CD14-positive monocyte (primary cell): ENCODE results near the gene THSD8. TPM values are rescaled to one million over a fixed set of nuclear protein-coding genes. Genes with fewer than 3 reads are reported as not detected.
"Not testable (repeated sequence)": the region's sequence is repeated elsewhere in the genome, so short reads cannot be mapped to it uniquely, and the experiment has no call there.

Source experiments
- DNase-seq, 3 donors: peaks; one replicate each; pipeline ENCODE4 v3.0.0-alpha.2; 2011 to 2022
- H2AFZ ChIP-seq: 2 replicates; pipeline ENCODE4 v1.6.0; 2012; ENCODE audit warnings: mild to moderate bottlenecking, low read depth, low read length, inconsistent platforms; ENCODE audit not compliant: insufficient read depth, poor library complexity, severe bottlenecking
- H3K27ac ChIP-seq, 2 donors: 1 replicate in 1 of 2; 2 replicates in 1 of 2; pipeline ENCODE4 v1.5.1; 2012 to 2013; ENCODE audit warnings: low read length in 2 of 2, control low read depth in 1 of 2, inconsistent platforms in 1 of 2, low read depth in 1 of 2, mild to moderate bottlenecking in 1 of 2
- H3K27me3 ChIP-seq, 2 donors: one replicate each; pipeline versions ENCODE4 v1.6.0 to v1.6.1; 2011 to 2013; ENCODE audit warnings: low read length in 2 of 2; ENCODE audit not compliant: control insufficient read depth in 2 of 2, insufficient read depth in 2 of 2
- H3K36me3 ChIP-seq, 2 donors: replicated peaks in 1 of 2; 1 replicate in 1 of 2; 2 replicates in 1 of 2; pipeline versions ENCODE4 v1.5.1 to v1.6.1; 2012 to 2013; ENCODE audit warnings: low read length in 2 of 2, control low read depth in 1 of 2, inconsistent platforms in 1 of 2, mild to moderate bottlenecking in 1 of 2; ENCODE audit not compliant: insufficient read depth in 2 of 2, control insufficient read depth in 1 of 2
- H3K4me1 ChIP-seq, 2 donors: 1 replicate in 1 of 2; 2 replicates in 1 of 2; pipeline versions ENCODE4 v1.5.1 to v1.6.1; 2012 to 2013; ENCODE audit warnings: low read length in 2 of 2, control low read depth in 1 of 2, inconsistent platforms in 1 of 2, mild to moderate bottlenecking in 1 of 2, moderate library complexity in 1 of 2; ENCODE audit not compliant: insufficient read depth in 2 of 2, control insufficient read depth in 1 of 2
- H3K4me2 ChIP-seq: replicated peaks from 2 replicates; pipeline ENCODE3; 2012; ENCODE audit warnings: low read length, moderate library complexity, mild to moderate bottlenecking; ENCODE audit not compliant: poor library complexity, severe bottlenecking; ENCODE audit errors: extremely low read depth
- H3K4me3 ChIP-seq, 3 experiments: fragments of 200-600 bp in 1 of 3; sonication (generic) in 1 of 3; replicated peaks in 1 of 3; 1 replicate in 2 of 3; 2 replicates in 1 of 3; pipeline ENCODE4 v1.5.1; 2011 to 2013; ENCODE audit warnings: low read length in 3 of 3, mild to moderate bottlenecking in 3 of 3, control low read depth in 2 of 3, low read depth in 2 of 3, inconsistent platforms in 1 of 3, moderate library complexity in 1 of 3
- H3K79me2 ChIP-seq: 2 replicates; pipeline ENCODE4 v1.6.0; 2012; ENCODE audit warnings: mild to moderate bottlenecking, control low read depth, inconsistent platforms, low read length, moderate library complexity; ENCODE audit not compliant: insufficient read depth
- H3K9ac ChIP-seq: 2 replicates; pipeline ENCODE4 v1.6.0; 2017; ENCODE audit warnings: low read length, mild to moderate bottlenecking; ENCODE audit not compliant: insufficient read depth, poor library complexity, severe bottlenecking
- H3K9me3 ChIP-seq, 2 donors: replicated peaks in 1 of 2; 1 replicate in 1 of 2; 2 replicates in 1 of 2; pipeline versions ENCODE4 v1.5.1 to v1.6.1; 2012 to 2013; ENCODE audit warnings: low read length in 2 of 2, control low read depth in 1 of 2; ENCODE audit not compliant: control insufficient read depth in 1 of 2, insufficient read depth in 1 of 2
- H4K20me1 ChIP-seq: 2 replicates; pipeline ENCODE4 v1.6.0; 2012; ENCODE audit warnings: mild to moderate bottlenecking, low read length, control low read depth, moderate library complexity; ENCODE audit not compliant: insufficient read depth
- H3K27ac Mint-ChIP-seq, 7 donors: one replicate each; pipeline ENCODE4 v1.8.0; 2020; ENCODE audit warnings: mild to moderate bottlenecking in 7 of 7, mixed read lengths in 7 of 7, moderate library complexity in 6 of 7, inconsistent platforms in 2 of 7
- H3K27me3 Mint-ChIP-seq, 3 donors: one replicate each; pipeline ENCODE4 v1.8.0; 2021 to 2022; ENCODE audit warnings: low read depth in 3 of 3, mild to moderate bottlenecking in 3 of 3, mixed read lengths in 3 of 3, moderate library complexity in 3 of 3, inconsistent platforms in 1 of 3
- H3K36me3 Mint-ChIP-seq, 2 donors: one replicate each; pipeline ENCODE4 v1.8.0; 2020; ENCODE audit warnings: mixed read lengths in 2 of 2, inconsistent platforms in 1 of 2, mild to moderate bottlenecking in 1 of 2
- H3K4me1 Mint-ChIP-seq: one replicate; pipeline ENCODE4 v1.8.0; 2020; ENCODE audit warnings: mild to moderate bottlenecking, mixed read lengths
- H3K4me3 Mint-ChIP-seq, 2 donors: one replicate each; pipeline ENCODE4 v1.8.0; 2020; ENCODE audit warnings: mild to moderate bottlenecking in 2 of 2, mixed read lengths in 2 of 2, moderate library complexity in 1 of 2
- H3K9me3 Mint-ChIP-seq, 7 donors: one replicate each; pipeline ENCODE4 v1.8.0; 2020 to 2022; ENCODE audit warnings: mixed read lengths in 7 of 7, mild to moderate bottlenecking in 6 of 7, moderate library complexity in 6 of 7, inconsistent platforms in 2 of 7
- WGBS: methylation state at CpG from one replicate; pipeline ENCODE4 v1.1.5; 2013; ENCODE audit warnings: missing lambda C conversion rate; ENCODE audit not compliant: insufficient coverage; 5-methylcytosine and 5-hydroxymethylcytosine counted together
- intact Hi-C, 2 donors: fragments of 100-400 bp; cut with micrococcal nuclease; formaldehyde crosslinking; loops; one replicate each; pipeline versions ENCODE4 v1.15.0 to v1.15.1; 2023
- polyA plus RNA-seq, 3 donors: library from polyadenylated mRNA; depleted of rRNA in 1 of 3; unstranded in 2 of 3; stranded (reverse) in 1 of 3; fragments of 300-500 nt in 2 of 3; fragments of >200 nt in 1 of 3; fragmentation: Illumina TruSeq in 2 of 3; gene quantifications; 1 replicate in 2 of 3; 2 replicates in 1 of 3; pipeline ENCODE4 v1.2.3, GENCODE V29; 2012 to 2021
- TF ChIP-seq, protein P1 (sequence below): fragments of 200-600 bp; IDR thresholded peaks from one replicate; pipeline ENCODE4 v1.8.0; 2022; ENCODE audit warnings: antibody characterized with exemption, mild to moderate bottlenecking

The THSD8 gene
- polyA plus RNA-seq, 3 donors = 4.0 TPM; not detected in 2

DNA sequence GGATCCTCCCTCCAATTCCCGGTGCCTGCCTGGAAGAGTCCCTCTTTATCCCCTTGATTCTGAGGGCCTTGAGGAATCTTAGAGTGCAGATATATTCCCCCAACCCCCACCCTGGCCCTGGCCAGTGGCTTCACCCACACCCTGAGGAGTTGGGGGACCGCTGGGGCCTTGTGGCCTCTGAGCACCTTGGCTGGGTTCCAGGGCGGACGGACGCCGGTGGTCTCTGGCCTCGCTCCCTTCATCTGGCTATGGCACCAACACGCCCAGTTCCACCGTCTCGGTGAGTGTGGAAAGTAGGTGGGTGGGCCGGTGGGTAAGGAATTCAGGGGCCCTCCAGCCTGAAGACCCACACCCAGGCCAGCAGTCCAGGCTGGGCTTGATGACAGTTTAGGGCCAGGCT, 41.5 kb downstream of the THSD8 start:
- Histone ChIP-seq H3K4me1 (peaks cover 26 to 32% of the 10 kb centered on the region in 2 donors), H3K27ac (no peak overlapping the region), H3K4me2 (no peak overlapping the region), H3K36me3 (no peaks in the 10 kb centered on the region), H2AFZ (no peak overlapping the region), H4K20me1 (no peaks in the 10 kb centered on the region), H3K4me3 (no peak overlapping the region), H3K9ac (no peak overlapping the region), H3K79me2 (no peaks in the 10 kb centered on the region), H3K9me3 (peaks cover 6 to 25% of the 10 kb centered on the region in 2 donors), H3K27me3 (peaks cover 31 to 63% of the 10 kb centered on the region in 2 donors)
- no peak overlapping the region for H3K4me3 Mint-ChIP-seq
- TF ChIP-seq, protein P1, sequence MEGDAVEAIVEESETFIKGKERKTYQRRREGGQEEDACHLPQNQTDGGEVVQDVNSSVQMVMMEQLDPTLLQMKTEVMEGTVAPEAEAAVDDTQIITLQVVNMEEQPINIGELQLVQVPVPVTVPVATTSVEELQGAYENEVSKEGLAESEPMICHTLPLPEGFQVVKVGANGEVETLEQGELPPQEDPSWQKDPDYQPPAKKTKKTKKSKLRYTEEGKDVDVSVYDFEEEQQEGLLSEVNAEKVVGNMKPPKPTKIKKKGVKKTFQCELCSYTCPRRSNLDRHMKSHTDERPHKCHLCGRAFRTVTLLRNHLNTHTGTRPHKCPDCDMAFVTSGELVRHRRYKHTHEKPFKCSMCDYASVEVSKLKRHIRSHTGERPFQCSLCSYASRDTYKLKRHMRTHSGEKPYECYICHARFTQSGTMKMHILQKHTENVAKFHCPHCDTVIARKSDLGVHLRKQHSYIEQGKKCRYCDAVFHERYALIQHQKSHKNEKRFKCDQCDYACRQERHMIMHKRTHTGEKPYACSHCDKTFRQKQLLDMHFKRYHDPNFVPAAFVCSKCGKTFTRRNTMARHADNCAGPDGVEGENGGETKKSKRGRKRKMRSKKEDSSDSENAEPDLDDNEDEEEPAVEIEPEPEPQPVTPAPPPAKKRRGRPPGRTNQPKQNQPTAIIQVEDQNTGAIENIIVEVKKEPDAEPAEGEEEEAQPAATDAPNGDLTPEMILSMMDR = no peak
- WGBS = 93% methylated on average over 10 of the region's 11 CpGs
- peaks cover 29% of the 10 kb centered on the region for H3K4me1 Mint-ChIP-seq
- DNase-seq = no peak
- peaks cover 2 to 5% of the 10 kb centered on the region in 2 donors for H3K36me3 Mint-ChIP-seq
- peaks cover 3 to 20% (median 16%) of the 10 kb centered on the region in 7 donors for H3K9me3 Mint-ChIP-seq
- no peak overlapping the region for H3K27ac Mint-ChIP-seq
- intact Hi-C loops = loop anchor here in 1 of 2 donors (5.0 kb wide), 1 partner anchor 36 kb away; the partner anchor contains the start of gene RNASEH2A
- H3K27me3 Mint-ChIP-seq = peaks cover 55 to 81% (median 61%) of the 10 kb centered on the region in 3 donors

DNA sequence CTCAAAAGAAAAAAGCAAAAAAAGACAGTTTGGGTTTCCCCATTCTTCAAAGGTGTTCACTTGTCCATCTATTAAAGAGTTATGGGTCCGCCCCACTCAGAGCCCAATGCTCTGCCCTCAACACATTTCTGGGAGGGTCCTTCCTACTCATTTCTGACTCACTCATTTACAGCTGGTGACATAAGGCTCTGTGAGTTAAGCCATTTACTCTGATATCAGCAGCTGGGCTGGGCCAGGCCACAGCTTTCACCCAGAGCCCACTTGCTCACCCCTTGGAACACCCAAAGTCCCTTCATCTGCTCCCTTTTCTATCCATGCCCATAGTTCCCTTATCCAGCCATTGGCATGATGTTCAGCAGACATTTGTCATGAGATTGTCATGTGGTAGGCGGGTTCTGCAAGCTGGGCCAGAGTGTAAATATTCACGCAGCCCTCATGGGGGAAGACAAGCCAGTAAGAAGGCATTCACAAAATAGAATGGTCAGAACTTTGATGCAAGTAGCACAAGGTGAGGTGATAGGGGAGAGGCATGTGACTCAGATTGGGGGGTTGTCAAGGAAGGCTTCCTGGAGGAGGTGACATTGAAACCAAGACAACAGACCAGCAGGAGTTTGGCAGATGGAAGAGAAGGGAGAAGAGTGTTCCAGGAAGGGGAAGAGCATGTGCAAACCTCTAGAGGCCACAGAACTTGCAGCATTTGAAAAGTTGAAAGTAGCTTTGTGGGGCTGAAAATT, 42.3 kb downstream of the THSD8 start:
- peaks cover 6 to 17% of the 10 kb centered on the region in 2 donors for H3K9me3 ChIP-seq
- Mint-ChIP-seq H3K4me3 (no peak overlapping the region), H3K4me1 (peaks cover 23% of the 10 kb centered on the region), H3K27me3 (peaks cover 48 to 72% (median 55%) of the 10 kb centered on the region in 3 donors), H3K36me3 (peaks cover 2 to 5% of the 10 kb centered on the region in 2 donors), H3K9me3 (peaks cover 3 to 18% (median 14%) of the 10 kb centered on the region in 7 donors), H3K27ac (peak overlapping the region in 1 of 7 donors; percentile 21)
- H4K20me1 ChIP-seq = no peaks in the 10 kb centered on the region
- no peaks in the 10 kb centered on the region for H3K36me3 ChIP-seq
- H3K27ac ChIP-seq = no peak overlapping the region
- no peak for DNase-seq
- H2AFZ ChIP-seq = no peak overlapping the region
- no peaks in the 10 kb centered on the region for H3K79me2 ChIP-seq
- peaks cover 24 to 54% of the 10 kb centered on the region in 2 donors for H3K27me3 ChIP-seq
- TF ChIP-seq, protein P1 = no peak
- no peak overlapping the region for H3K4me2 ChIP-seq
- 86% methylated on average over 3 of the region's 3 CpGs for WGBS
- no peak overlapping the region for H3K9ac ChIP-seq
- H3K4me1 ChIP-seq = peaks cover 19 to 23% of the 10 kb centered on the region in 2 donors
- no peak overlapping the region for H3K4me3 ChIP-seq
- intact Hi-C loops = loop anchor here in 1 of 2 donors (5.0 kb wide), 1 partner anchor 37 kb away; the partner anchor contains the start of gene RNASEH2A

DNA sequence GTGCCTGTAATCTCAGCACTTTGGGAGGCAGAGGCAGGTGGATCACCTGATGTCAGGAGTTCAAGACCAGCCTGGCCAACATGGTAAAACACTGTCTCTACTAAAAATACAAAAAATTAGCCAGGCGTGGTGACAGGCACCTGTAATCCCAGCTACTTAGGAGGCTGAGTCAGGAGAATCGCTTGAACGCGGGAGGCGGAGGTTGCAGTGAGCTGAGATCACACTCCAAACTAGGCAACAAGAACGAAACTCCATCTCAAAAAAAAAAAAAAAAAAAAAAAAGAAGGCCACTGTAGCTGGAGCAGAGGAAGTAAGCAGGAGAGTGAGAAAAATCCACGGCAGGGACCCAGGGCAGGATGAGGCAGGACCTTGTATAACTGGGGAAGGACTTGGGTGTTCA, 44.7 kb downstream of the THSD8 start:
- H3K4me3 ChIP-seq, H3K27ac ChIP-seq, H3K9ac ChIP-seq, H4K20me1 ChIP-seq, H3K9me3 ChIP-seq, H3K36me3 ChIP-seq, DNase-seq, H3K36me3 Mint-ChIP-seq, H3K9me3 Mint-ChIP-seq, H3K79me2 ChIP-seq, H3K4me1 Mint-ChIP-seq, H3K4me2 ChIP-seq: not testable (repeated sequence)
- Histone ChIP-seq H2AFZ (peak overlapping the region; percentile 80), H3K27me3 (peaks cover 4 to 30% of the 10 kb centered on the region in 2 donors), H3K4me1 (peaks cover 11 to 12% of the 10 kb centered on the region in 2 donors)
- Mint-ChIP-seq H3K4me3 (peak overlapping the region in 1 of 2 donors; percentile 29), H3K27me3 (peaks cover 35 to 60% (median 38%) of the 10 kb centered on the region in 3 donors), H3K27ac (peak overlapping the region in 1 of 7 donors; percentile 31)
- intact Hi-C loops = loop anchor here (2.0 to 5.0 kb wide), 4 partner anchors 49 to 84 kb away; no protein-coding TSS in a partner anchor
- 43% methylated on average over 2 of the region's 7 CpGs for WGBS
